OCI-LY1 (cell line): ENCODE measurements around the gene PRAC1.
"Not testable (repeated sequence)": the region's sequence is repeated elsewhere in the genome, so short reads cannot be mapped to it uniquely, and the experiment has no call there.

Experiments
- H2AFZ ChIP-seq: fragments of 200-600 bp; sonication (generic), shearing (Covaris generic); 2 replicates; pipeline ENCODE4 v1.6.0; 2014; ENCODE audit warnings: antibody characterized with exemption, mild to moderate bottlenecking, low read length
- H3F3A ChIP-seq: fragments of 200-600 bp; sonication (generic), shearing (Covaris generic); 2 replicates; pipeline ENCODE4 v1.6.0; 2014; ENCODE audit warnings: mild to moderate bottlenecking, antibody characterized with exemption, low read length, moderate library complexity; ENCODE audit not compliant: insufficient read depth
- H3K27ac ChIP-seq: fragments of 200-600 bp; sonication (generic); 2 replicates; pipeline ENCODE4 v1.5.1; 2014; ENCODE audit warnings: low read length, mixed run types, mild to moderate bottlenecking, low read depth; ENCODE audit not compliant: poor library complexity, severe bottlenecking
- H3K27me3 ChIP-seq: fragments of 200-600 bp; sonication (generic); 2 replicates; pipeline ENCODE4 v1.6.0; 2014; ENCODE audit warnings: antibody characterized with exemption, mild to moderate bottlenecking, low read length, moderate library complexity; ENCODE audit not compliant: insufficient read depth
- H3K36me3 ChIP-seq: fragments of 200-600 bp; sonication (generic); 2 replicates; pipeline ENCODE4 v1.6.1; 2014; ENCODE audit warnings: mild to moderate bottlenecking, antibody characterized with exemption, low read length, moderate library complexity, mixed read lengths; ENCODE audit not compliant: insufficient read depth
- H3K4me1 ChIP-seq: fragments of 200-600 bp; sonication (generic); 2 replicates; pipeline ENCODE4 v1.5.1; 2014; ENCODE audit warnings: mild to moderate bottlenecking, low read length, moderate library complexity; ENCODE audit not compliant: insufficient read depth, severe bottlenecking
- H3K4me2 ChIP-seq: fragments of 200-600 bp; sonication (generic), shearing (Covaris generic); 2 replicates; pipeline ENCODE4 v1.6.1; 2014; ENCODE audit warnings: low read length
- H3K4me3 ChIP-seq: fragments of 200-600 bp; sonication (generic); 2 replicates; pipeline ENCODE4 v1.5.1; 2014; ENCODE audit warnings: low read length, low read depth, mild to moderate bottlenecking, mixed read lengths; ENCODE audit not compliant: poor library complexity, severe bottlenecking
- H3K79me2 ChIP-seq: fragments of 200-600 bp; shearing (Covaris generic); 2 replicates; pipeline ENCODE4 v1.6.1; 2016; ENCODE audit warnings: mixed run types, low read length, mixed read lengths; ENCODE audit not compliant: insufficient read depth
- H3K9ac ChIP-seq: fragments of 200-600 bp; sonication (generic), shearing (Covaris generic); 2 replicates; pipeline ENCODE4 v1.6.1; 2014; ENCODE audit warnings: mild to moderate bottlenecking, low read length, mixed read lengths
- H3K9me2 ChIP-seq: fragments of 200-600 bp; sonication (generic), shearing (Covaris generic); 2 replicates; pipeline ENCODE4 v1.6.1; 2014; ENCODE audit warnings: low read depth, mild to moderate bottlenecking, low read length, mixed read lengths
- H3K9me3 ChIP-seq: fragments of 200-600 bp; shearing (Covaris generic); 2 replicates; pipeline ENCODE4 v1.6.1; 2014; ENCODE audit warnings: low read length, mixed read lengths
- H4K20me1 ChIP-seq: fragments of 200-600 bp; sonication (generic), shearing (Covaris generic); 2 replicates; pipeline ENCODE4 v1.6.0; 2016; ENCODE audit warnings: mild to moderate bottlenecking, low read length; ENCODE audit not compliant: insufficient read depth
- EZH2 ChIP-seq: fragments of 200-600 bp; sonication (generic), shearing (Covaris generic); IDR thresholded peaks from 2 replicates; pipeline ENCODE4 v1.8.0; 2017; ENCODE audit warnings: borderline replicate concordance, mixed run types, mild to moderate bottlenecking, antibody characterized with exemption, low read length, moderate library complexity, mixed read lengths
- TF ChIP-seq, protein P1 (sequence below): fragments of 200-600 bp; sonication (generic), shearing (Covaris generic); IDR thresholded peaks from 2 replicates; pipeline ENCODE4 v1.5.1; 2017; ENCODE audit warnings: mild to moderate bottlenecking, antibody characterized with exemption, low read length, moderate library complexity, mixed read lengths

The PRAC1 gene

DNA sequence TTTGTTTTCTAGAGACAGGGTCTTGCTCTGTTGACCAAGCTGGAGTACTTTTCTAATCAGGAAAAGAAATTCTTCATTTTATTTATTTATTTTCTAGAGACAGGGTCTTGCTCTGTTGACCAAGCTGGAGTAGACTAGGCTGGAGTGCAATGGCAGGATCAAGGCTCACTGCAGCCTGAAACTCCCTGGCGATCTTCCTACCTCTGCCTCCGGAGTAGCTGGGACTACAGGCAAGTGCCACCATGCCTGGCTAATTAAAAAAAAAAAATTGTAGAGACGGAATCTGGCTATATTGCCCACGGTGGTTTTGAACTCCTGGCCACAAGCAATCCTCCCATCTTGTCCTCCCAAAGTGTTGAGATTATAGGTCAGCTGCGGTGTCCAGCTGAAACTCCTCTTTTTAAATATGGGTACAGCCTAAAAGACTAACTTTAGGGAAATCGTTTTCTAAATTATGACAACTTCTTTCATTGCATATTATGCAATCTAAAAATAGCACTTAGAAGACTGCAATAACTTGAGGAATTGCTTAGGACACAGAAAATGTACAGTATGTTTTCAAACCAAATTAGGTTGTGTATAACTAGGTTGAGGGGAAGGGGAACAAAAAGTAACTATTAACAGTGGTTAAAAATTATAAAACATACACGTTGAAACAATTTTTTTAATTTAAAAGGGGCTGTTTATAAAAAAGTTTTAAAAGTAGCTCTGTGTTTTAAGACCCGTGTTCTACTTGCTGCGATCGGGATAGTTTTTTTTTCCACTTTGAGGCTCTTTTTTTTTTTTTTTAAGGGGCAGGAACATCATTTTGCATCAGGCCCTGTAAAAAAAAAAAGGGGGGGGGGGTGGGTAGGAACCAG is 4.7 kb downstream of the PRAC1 start:
- Histone ChIP-seq H3K4me3 (no peak overlapping the region), H3K4me2 (no peak overlapping the region), H3K27ac (no peak overlapping the region), H3F3A (no peaks in the 10 kb centered on the region), H3K9me2 (no peaks in the 10 kb centered on the region), H3K36me3 (no peaks in the 10 kb centered on the region), H3K9me3 (no peaks in the 10 kb centered on the region), H3K4me1 (no peaks in the 10 kb centered on the region), H2AFZ (no peak overlapping the region), H3K27me3 (no peaks in the 10 kb centered on the region), H3K9ac (no peak overlapping the region), H4K20me1 (no peaks in the 10 kb centered on the region), H3K79me2 (no peaks in the 10 kb centered on the region)
- TF ChIP-seq, protein P1, sequence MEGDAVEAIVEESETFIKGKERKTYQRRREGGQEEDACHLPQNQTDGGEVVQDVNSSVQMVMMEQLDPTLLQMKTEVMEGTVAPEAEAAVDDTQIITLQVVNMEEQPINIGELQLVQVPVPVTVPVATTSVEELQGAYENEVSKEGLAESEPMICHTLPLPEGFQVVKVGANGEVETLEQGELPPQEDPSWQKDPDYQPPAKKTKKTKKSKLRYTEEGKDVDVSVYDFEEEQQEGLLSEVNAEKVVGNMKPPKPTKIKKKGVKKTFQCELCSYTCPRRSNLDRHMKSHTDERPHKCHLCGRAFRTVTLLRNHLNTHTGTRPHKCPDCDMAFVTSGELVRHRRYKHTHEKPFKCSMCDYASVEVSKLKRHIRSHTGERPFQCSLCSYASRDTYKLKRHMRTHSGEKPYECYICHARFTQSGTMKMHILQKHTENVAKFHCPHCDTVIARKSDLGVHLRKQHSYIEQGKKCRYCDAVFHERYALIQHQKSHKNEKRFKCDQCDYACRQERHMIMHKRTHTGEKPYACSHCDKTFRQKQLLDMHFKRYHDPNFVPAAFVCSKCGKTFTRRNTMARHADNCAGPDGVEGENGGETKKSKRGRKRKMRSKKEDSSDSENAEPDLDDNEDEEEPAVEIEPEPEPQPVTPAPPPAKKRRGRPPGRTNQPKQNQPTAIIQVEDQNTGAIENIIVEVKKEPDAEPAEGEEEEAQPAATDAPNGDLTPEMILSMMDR, result no peak
- TF ChIP-seq EZH2, result no peak

DNA sequence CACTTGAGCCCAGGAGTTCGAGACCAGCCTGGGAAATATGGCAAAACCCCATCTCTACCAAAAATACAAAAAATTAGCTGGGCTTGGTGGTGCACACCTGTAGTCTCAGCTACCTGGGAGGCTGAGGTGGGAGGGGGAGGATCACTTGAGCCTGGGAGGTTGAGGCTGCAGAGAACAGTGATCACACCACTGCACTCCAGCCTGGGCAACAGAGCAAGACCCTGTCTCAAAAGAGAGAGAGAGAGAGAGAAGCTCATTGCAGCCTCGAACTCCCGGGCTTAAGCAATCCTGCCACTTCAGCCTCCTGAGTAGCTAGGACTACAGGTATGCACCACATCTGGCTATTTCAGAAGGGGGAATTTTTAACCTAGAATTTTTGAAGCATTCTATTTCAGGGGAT is 5.8 kb downstream of the PRAC1 start:
- H4K20me1 ChIP-seq, H3K36me3 ChIP-seq, H3K9ac ChIP-seq, H3K4me3 ChIP-seq, H3K4me1 ChIP-seq, H3K9me2 ChIP-seq, H3K79me2 ChIP-seq, H3F3A ChIP-seq, H2AFZ ChIP-seq, H3K9me3 ChIP-seq, H3K27ac ChIP-seq, H3K4me2 ChIP-seq, H3K27me3 ChIP-seq: not testable (repeated sequence)

DNA sequence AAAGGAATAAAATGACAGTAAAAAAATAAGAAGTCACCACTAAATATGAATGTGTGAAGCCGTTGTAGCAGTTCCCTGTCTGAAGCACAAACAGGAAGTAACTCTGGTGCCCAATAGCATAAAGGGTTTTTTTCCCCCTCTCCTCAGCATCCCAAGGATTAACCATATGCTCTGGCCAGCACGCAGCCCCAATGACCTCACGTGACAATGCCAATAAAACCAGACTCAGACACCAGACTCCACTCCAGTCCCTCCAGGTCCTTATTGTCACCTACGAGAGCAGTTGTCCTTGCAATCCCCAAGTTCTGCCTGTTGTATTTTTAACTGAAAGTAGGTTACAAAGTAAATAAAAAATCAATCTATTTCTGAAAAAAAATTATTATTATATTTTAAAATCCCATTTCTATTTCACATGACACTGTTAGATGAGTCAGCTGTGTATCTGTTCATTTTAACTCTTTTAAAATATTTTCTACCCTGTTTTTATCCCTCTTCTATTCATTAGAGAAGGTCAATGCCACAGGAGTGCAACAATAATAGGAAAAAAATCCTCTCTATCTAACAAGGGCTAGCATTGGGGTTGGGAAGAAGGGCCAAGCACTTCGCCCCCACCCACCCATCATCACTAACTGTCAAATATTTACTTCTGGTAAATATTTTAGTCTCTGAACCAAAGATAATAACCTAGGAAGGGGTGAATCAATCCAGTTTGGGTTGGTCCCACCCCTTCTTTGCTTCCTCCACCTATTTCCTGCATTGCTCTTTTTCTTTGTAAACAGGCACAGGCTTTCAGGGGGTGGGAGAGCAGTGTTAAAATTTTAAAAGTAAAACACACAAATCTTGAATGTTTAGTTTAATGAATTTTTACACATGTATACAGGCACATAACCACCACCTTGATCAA is 6.6 kb downstream of the PRAC1 start:
- Histone ChIP-seq H3F3A (no peaks in the 10 kb centered on the region), H4K20me1 (no peaks in the 10 kb centered on the region), H3K9me2 (no peaks in the 10 kb centered on the region), H3K36me3 (no peaks in the 10 kb centered on the region), H3K9ac (no peak overlapping the region), H3K4me3 (no peak overlapping the region), H3K27me3 (no peaks in the 10 kb centered on the region), H3K9me3 (no peaks in the 10 kb centered on the region), H3K79me2 (no peaks in the 10 kb centered on the region), H3K27ac (no peak overlapping the region), H3K4me1 (no peaks in the 10 kb centered on the region), H3K4me2 (no peak overlapping the region), H2AFZ (no peak overlapping the region)
- TF ChIP-seq, protein P1, result no peak
- no peak for TF ChIP-seq EZH2
